Activated CD4-positive, alpha-beta T cell treated with anti-CD3 and anti-CD28 coated beads, Interleukin-10, Interleukin-2, amounts not matched to agents 100 ng/mL and 50 ng/mL, durations not matched to agents 16 hours and 8 hours (primary cell): ENCODE results near the gene TRIM33.
A peak's percentile ranks its signal among the peaks of the same experiment; 100 is the strongest.
"Not testable (repeated sequence)": the region's sequence is repeated elsewhere in the genome, so short reads cannot be mapped to it uniquely, and the experiment has no call there.

ENCODE experiments used
- DNase-seq: peaks from one replicate; pipeline ENCODE4 v3.0.0-alpha.2; 2020

The TRIM33 gene

DNA sequence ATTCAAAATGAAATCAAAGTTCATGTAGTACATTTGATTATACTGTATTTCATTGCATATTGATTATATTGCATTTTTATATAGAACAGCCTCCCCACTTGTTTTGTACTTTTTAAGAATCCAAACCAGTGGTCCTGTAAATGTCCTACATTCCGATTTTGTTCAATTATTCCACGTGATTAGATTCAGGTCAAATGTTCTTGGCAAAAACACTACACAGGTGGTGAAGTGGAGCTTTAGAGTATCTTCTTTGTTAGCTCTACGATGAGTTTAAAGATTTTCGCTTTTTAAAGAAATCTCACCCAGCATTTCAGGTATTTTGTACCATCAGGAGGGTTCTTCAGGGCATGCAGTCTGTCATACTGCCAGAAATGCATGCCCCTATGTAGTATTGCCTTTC is 120.6 kb downstream of the TRIM33 start:
- DNase-seq: no peak

DNA sequence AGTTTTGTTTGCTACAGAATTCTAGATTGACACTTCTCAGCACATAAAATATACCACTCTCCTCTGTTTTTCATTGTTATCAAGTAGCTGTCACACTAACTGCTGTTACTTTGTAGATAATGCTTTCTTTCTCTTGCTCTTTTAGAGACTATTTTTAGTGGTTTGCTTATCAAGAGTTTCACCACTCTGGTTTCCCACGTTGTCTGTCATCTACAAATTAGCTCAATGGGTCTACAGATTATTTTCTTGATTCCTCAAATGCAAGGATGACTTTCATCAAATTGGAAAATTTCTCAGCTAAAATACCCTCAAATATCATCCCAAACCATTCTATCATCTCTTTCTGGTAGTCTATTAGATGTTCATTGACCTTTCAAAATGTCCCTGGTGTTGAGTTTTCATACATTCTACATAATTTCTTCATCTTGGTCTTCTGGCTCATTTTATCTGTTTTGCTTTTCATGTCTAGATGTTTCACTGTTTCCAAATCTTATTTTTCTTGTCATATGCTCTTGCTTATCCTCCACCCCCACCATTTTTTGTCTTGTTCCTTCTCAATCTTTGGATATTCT is 122.5 kb downstream of the TRIM33 start:
- no peak for DNase-seq

GRCh38 chr1:114387585-114387984 is 123.4 kb downstream of the TRIM33 start:
- not testable (repeated sequence) for DNase-seq

GRCh38 chr1:114387010-114387360 is 124.0 kb downstream of the TRIM33 start:
- DNase-seq: no peak

- DNase-seq: peak; percentile 2
Observed at GRCh38 chr1:114386129-114387009, 124.6 kb downstream of the TRIM33 start.

DNA sequence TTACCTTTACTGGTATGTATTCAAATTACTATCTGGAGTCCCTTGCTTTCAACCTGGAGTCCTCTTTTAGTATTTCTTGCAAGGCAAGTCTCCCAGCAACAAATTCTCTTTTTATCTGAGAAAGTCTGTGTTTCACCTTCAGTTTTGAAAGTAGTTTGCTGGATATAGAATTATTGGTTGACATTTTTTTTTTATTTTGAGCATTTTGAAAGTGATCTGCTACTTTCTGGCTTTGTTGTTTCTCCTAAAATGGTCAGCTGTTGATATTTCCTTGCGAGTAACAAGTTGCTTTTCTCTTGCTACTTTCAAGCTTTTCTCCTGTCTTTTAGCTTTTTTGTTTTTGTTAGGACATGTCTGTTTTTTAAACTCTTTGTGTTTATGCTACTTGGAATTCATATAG is 126.1 kb downstream of the TRIM33 start:
- no peak for DNase-seq

GRCh38 chr1:114379987-114380386 is 131.0 kb downstream of the TRIM33 start:
- DNase-seq: no peak

DNA sequence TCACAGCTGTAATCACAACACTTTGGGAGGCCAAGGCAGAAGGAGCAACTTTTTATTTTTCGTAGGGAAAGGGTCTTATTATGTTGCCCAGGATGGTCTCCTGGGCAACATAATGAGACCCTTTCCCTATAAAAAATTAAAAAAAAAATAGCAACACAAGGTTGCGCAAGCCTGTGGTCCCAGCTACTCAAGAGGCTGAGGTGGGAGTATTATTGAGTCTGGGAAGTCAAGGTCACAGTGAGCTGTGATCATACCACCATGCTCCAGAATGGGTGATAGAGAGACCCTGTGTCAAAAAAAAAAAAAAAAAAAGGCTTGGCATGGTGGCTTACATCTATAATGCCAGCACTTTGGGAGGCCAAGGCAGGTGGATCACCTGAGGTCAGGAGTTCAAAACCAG is 131.6 kb downstream of the TRIM33 start:
- DNase-seq: no peak

GRCh38 chr1:114377356-114377755 is 133.6 kb downstream of the TRIM33 start:
- no peak for DNase-seq

DNA sequence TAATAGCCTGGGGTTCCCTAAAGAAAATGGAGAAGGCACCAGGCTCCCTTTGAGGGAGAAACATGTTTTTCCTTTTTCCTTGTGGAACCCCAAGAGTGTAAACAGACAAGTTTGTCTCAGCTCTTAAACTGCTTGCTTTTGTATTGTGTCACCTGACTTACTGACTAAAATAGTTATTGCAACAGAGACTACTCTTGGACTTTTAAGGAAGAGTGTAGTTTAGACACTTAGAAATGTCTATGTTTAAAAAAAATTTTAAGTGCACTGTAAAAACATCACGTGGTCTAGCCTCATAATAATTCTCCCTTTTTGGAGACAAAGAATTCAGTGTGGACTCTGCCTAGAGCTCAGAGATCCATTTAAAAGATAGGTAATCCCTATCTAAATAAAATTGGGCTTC is 141.1 kb downstream of the TRIM33 start:
- no peak for DNase-seq

- not testable (repeated sequence) for DNase-seq
Observed at GRCh38 chr1:114369266-114369919, 141.6 kb downstream of the TRIM33 start.

DNA sequence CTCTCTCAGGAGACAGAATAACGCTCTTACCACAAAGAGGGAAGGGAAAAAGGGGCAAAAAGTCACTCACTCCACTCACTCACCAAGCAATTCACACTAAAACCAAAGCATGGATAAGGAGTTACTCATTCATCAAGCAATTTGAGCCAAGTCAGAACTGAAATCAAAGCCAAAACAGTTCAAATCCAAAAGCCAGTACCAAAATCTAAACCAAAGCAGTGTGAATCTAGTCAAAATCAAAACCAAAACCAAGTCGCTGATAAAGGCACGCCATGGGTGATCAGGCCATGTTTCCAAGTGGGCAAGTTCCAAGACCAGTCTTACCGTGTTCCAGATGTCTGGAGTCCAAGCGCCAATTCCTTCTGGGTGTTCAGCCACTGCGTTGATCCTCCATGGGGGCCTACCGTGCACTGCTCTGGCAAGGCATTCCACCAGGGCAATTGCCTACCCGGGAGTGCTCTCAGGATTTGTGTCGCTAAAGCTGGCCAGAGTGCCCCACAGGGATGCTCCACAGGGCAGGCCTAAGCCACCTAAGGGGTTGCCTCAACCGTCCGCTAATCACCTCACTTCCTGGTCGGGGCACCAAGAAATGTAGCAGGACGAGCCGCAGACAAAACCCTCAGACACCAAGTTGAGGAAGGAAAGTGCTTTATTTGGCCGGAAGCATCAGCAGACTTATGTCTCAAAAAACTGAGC is 142.3 kb downstream of the TRIM33 start:
- no peak for DNase-seq

GRCh38 chr1:114367810-114368209 is 143.2 kb downstream of the TRIM33 start:
- no peak for DNase-seq

DNA sequence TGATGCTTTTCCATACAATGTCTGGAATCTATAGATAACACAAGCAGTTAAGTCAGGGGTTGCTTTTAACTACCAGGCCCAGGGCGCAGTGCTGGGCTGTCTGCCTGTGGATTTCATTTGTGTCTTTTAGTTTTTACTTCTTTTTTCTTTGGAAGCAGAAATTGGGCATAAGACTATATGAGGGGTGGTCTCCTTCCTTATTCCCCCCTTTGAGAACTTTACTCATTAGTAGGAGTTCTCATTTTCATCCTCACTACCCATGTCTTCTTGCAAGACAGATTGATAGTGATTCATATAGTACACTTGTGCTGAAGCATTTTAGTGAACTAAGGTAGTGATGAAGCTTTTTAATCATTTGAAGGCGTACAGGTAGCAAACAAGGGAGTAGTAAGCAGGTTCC is 147.8 kb downstream of the TRIM33 start:
- not testable (repeated sequence) for DNase-seq

DNA sequence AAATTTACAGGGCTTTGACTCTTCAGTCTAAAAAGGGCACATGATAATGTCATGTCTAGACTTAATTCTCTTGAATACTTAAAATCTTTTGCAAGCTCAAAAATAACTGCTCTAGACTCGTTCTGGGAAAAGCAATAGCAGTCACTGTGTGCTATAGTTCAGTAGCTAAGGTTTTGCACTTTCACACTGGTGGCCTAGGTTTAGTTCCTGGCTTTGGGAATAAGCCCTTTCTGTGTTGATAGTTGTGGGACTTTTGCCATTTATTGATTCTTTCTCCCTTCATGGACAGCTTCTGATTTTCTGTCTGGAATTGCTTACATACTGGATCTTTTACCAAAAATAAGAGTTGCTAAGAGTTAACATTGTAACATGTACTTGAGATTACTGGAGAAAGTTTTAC is 151.2 kb downstream of the TRIM33 start:
- DNase-seq: no peak

GRCh38 chr1:114355240-114355639 is 155.8 kb downstream of the TRIM33 start:
- no peak for DNase-seq

- DNase-seq: no peak
Observed at GRCh38 chr1:114353262-114353661, 157.7 kb downstream of the TRIM33 start.

DNA sequence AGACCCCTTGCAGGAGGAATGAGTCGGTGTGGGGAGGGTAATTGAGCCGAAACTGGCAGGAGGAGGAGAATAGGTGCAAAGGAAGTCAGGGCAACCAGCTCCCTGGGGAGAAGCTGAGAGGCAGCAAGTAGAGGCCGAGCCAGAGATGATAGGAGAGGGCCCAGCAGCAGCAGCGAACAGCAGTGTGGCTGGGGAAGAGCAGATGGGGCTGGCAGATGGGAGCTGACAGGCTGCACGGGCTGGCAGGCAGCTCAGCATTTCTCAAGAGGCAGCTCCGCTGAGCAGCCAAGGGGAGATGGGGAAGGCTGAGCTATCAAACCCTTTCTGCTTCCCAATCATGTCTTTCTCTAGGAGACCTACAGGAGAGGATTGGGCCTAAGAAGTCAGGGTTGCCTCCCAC is 158.2 kb downstream of the TRIM33 start:
- no peak for DNase-seq

DNA sequence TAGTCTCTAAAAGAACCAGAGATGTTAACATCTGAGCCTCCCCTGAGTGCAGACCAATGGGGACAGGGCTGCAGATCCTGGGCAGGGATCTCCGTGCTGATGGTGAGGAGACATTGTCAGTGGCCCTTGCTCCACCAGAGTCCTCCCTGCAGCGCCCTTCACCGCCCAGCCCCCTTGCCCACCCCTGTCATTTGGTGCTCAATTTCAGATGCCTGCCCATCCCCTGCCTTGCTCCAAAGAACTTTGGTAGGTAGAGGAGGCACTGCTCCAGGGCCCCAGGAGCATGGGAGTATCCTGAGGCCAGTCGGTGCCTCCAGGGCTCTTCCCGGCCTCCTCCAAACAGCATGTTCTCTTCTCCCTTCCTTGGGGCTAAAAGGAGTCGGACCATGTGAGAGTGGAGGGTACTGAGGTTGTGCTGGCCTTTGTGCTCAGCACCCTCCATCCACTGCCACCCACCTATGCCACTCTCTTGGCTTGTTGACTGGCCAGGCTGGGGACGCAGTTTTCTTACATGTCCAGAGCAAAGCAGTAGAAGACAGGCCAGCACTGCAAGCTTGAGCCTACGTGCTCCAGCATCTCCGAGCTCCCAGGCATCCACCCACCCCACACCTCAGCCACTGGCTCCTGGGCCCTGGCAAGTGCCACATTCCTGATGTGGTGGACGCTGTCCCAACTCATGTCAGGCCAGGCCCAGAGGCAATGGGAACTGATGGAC is 160.1 kb downstream of the TRIM33 start:
- no peak for DNase-seq

DNA sequence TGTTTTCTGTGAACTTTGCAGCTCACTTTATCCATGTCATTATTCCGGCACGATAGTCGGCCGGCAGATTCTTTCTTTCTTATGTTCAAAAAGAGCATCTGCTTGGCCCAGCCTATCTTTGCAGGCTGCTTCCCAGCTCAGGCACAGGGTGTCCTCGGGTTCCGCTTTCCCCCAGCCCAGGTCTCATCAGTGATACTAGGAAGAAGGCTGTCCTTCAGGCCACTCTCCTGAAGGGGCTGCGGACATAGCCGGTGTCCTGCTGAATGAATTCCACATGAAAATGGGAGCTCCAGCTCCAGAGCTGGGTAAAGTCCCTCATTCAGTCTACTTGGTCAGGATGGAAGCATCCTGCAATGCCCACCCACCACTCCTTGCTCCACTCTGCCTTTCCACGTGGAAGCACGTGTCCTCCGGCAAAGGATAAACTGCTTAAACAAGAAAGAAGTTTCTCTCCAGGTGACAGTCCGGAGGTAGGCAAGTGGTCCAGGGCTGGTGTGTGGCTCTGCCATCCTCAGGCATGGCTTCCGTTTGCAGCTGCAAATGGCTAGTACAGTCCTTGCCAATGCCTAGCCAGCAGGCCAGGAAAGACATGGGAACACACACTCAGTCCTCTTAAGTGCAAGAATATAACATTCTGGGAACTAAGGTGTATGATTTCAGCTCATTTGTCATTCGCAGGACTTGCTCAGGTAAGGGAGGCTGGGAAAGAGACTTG is 161.0 kb downstream of the TRIM33 start:
- DNase-seq: no peak

- DNase-seq: no peak
Observed at GRCh38 chr1:114347431-114348209, 163.4 kb downstream of the TRIM33 start.
